ENCODE data around the gene ABCA13.

Gene ABCA13

GRCh38 chr7:48175019-48175418, 3.8 kb downstream of the ABCA13 start:
- H3K27ac ChIP-seq (ENCODE audit: low read length) = no peak overlapping the region
- no peak overlapping the region for H3K4me3 ChIP-seq (ENCODE audit: low read depth in 1 of 2, low read length in 2 of 2)
- H3K4me1 ChIP-seq (ENCODE audit: control insufficient read depth in 1 of 2, insufficient read depth in 2 of 2, low read length in 2 of 2) = no peaks in the 10 kb centered on the region
- H3K27me3 ChIP-seq (ENCODE audit: low read depth, low read length) = no peaks in the 10 kb centered on the region
- H3K36me3 ChIP-seq (ENCODE audit: control insufficient read depth in 1 of 2, insufficient read depth in 2 of 2, low read length in 2 of 2) = no peaks in the 10 kb centered on the region
- no peaks in the 10 kb centered on the region for H3K9me3 ChIP-seq (ENCODE audit: control insufficient read depth in 1 of 2, low read length in 2 of 2)

DNA sequence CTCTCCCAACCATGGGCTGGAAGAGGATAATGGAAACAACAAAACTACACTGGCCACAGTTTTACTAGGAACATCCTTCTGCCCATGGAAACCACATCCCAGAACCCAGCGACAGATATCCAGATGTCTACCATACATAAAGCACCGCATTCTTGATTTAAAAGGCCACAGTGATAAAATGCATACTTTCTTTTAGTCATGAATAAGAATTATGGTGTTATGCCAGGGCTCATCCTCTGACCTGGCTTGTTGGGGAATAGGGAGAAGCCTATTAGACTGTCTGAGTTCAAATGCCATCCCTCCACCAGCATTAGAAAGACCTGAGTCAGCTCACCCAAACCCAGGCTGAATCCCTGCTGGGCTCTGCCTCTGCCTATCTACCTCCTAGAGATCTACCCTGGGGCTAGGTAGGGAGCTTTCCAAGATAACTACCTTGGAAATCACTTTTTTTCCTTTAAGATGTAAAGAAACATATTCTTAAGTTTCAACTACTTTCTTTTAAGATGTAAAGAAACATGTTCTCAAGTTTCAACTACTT, 5.2 kb downstream of the ABCA13 start:
- Histone ChIP-seq H3K27ac (ENCODE audit: low read length) (no peak overlapping the region), H3K36me3 (ENCODE audit: control insufficient read depth in 1 of 2, insufficient read depth in 2 of 2, low read length in 2 of 2) (no peaks in the 10 kb centered on the region), H3K9me3 (ENCODE audit: control insufficient read depth in 1 of 2, low read length in 2 of 2) (no peaks in the 10 kb centered on the region), H3K4me1 (ENCODE audit: control insufficient read depth in 1 of 2, insufficient read depth in 2 of 2, low read length in 2 of 2) (no peaks in the 10 kb centered on the region), H3K4me3 (ENCODE audit: low read depth in 1 of 2, low read length in 2 of 2) (no peak overlapping the region), H3K27me3 (ENCODE audit: low read depth, low read length) (no peaks in the 10 kb centered on the region)

DNA sequence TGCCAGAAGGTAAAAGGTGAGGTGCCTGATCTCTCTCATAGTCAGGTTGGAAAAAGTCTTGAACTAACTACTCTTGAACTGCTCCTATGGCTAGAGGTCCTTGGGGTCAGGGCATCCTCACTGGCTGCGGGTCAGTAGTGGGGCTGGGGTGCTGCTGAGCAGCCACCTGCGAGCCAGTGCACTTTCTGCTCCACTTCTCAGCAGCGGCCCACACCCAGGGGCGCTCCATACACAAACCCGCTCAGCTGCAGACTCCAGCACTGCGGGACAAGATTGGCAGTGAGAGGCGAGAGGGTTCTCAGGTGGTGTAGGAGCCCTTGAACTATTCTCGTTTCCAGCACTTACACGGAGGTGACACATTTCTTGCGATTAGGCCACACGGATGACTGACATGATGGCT, 6.0 kb downstream of the ABCA13 start:
- Histone ChIP-seq H3K9me3 (ENCODE audit: control insufficient read depth in 1 of 2, low read length in 2 of 2) (no peaks in the 10 kb centered on the region), H3K27me3 (ENCODE audit: low read depth, low read length) (no peaks in the 10 kb centered on the region), H3K4me1 (ENCODE audit: control insufficient read depth in 1 of 2, insufficient read depth in 2 of 2, low read length in 2 of 2) (no peaks in the 10 kb centered on the region), H3K36me3 (ENCODE audit: control insufficient read depth in 1 of 2, insufficient read depth in 2 of 2, low read length in 2 of 2) (peaks cover 0 to 1% of the 10 kb centered on the region in 2 donors), H3K4me3 (ENCODE audit: low read depth in 1 of 2, low read length in 2 of 2) (no peak overlapping the region), H3K27ac (ENCODE audit: low read length) (no peak overlapping the region)

GRCh38 chr7:48179496-48180030, 8.3 kb downstream of the ABCA13 start:
- Histone ChIP-seq H3K9me3 (ENCODE audit: control insufficient read depth in 1 of 2, low read length in 2 of 2) (no peaks in the 10 kb centered on the region), H3K36me3 (ENCODE audit: control insufficient read depth in 1 of 2, insufficient read depth in 2 of 2, low read length in 2 of 2) (peaks cover 0 to 6% of the 10 kb centered on the region in 2 donors), H3K27me3 (ENCODE audit: low read depth, low read length) (no peaks in the 10 kb centered on the region), H3K4me3 (ENCODE audit: low read depth in 1 of 2, low read length in 2 of 2) (no peak overlapping the region), H3K4me1 (ENCODE audit: control insufficient read depth in 1 of 2, insufficient read depth in 2 of 2, low read length in 2 of 2) (no peaks in the 10 kb centered on the region), H3K27ac (ENCODE audit: low read length) (no peak overlapping the region)

DNA sequence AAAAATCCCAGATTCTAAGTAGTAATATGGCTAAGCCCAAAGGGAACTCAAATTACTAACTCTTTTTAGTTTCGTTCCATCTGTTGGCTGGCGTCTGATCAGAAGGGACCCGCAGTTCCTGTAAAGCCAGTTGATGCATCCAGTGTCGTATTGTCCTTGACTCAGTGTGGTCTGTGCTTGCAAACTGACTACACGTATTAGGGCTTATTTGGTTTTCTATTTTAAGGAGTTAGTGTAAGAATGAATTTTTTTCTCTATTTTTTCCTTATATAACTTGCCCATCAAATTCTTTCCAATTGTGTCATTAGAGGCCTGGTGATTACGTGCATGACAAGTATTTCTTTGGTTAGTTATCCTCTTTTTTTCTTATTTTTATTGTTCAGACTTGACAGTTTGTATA, 9.7 kb downstream of the ABCA13 start:
- H3K9me3 ChIP-seq (ENCODE audit: control insufficient read depth in 1 of 2, low read length in 2 of 2) = no peaks in the 10 kb centered on the region
- H3K27ac ChIP-seq (ENCODE audit: low read length) = no peak overlapping the region
- no peaks in the 10 kb centered on the region for H3K4me1 ChIP-seq (ENCODE audit: control insufficient read depth in 1 of 2, insufficient read depth in 2 of 2, low read length in 2 of 2)
- no peak overlapping the region for H3K4me3 ChIP-seq (ENCODE audit: low read depth in 1 of 2, low read length in 2 of 2)
- no peaks in the 10 kb centered on the region for H3K27me3 ChIP-seq (ENCODE audit: low read depth, low read length)
- H3K36me3 ChIP-seq (ENCODE audit: control insufficient read depth in 1 of 2, insufficient read depth in 2 of 2, low read length in 2 of 2) = peaks cover 0 to 6% of the 10 kb centered on the region in 2 donors

DNA sequence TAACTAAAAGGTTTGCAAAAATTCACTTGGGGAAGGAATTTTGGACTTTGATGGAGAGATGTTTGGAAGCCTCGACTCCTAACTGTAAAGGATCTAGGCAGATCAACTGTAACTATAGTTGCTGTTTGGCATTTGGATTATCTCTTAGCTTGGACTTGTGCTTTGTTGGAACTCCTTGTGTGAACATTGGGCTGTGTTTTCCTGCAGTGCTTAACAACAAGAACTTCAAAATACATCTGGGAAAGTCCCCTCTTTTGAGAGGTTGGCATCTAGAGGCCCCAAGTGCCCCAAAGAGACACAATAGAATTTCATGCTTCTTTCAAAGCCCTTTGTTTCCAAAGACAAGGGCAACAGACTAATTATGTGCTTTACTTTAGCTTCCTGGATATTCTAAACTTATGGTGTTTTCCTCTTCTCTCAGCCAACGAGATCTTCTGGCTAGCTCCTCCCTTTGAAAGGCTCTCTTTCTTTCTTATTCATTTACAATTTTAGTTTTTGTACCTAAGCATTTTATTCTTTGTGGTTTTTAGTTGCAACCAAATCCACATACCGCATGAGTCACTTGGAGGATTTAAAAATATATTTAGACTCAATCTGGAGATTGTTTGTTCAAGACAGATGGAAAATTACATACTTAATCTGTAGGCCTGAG, 11.6 kb downstream of the ABCA13 start:
- no peaks in the 10 kb centered on the region for H3K27me3 ChIP-seq (ENCODE audit: low read depth, low read length)
- H3K9me3 ChIP-seq (ENCODE audit: control insufficient read depth in 1 of 2, low read length in 2 of 2) = no peaks in the 10 kb centered on the region
- peaks cover 0 to 6% of the 10 kb centered on the region in 2 donors for H3K36me3 ChIP-seq (ENCODE audit: control insufficient read depth in 1 of 2, insufficient read depth in 2 of 2, low read length in 2 of 2)
- no peak overlapping the region for H3K4me3 ChIP-seq (ENCODE audit: low read depth in 1 of 2, low read length in 2 of 2)
- H3K27ac ChIP-seq (ENCODE audit: low read length) = no peak overlapping the region
- H3K4me1 ChIP-seq (ENCODE audit: control insufficient read depth in 1 of 2, insufficient read depth in 2 of 2, low read length in 2 of 2) = no peaks in the 10 kb centered on the region

- Histone ChIP-seq H3K4me3 (ENCODE audit: low read depth in 1 of 2, low read length in 2 of 2) (no peak overlapping the region), H3K4me1 (ENCODE audit: control insufficient read depth in 1 of 2, insufficient read depth in 2 of 2, low read length in 2 of 2) (no peaks in the 10 kb centered on the region), H3K27me3 (ENCODE audit: low read depth, low read length) (no peaks in the 10 kb centered on the region), H3K9me3 (ENCODE audit: control insufficient read depth in 1 of 2, low read length in 2 of 2) (no peaks in the 10 kb centered on the region), H3K36me3 (ENCODE audit: control insufficient read depth in 1 of 2, insufficient read depth in 2 of 2, low read length in 2 of 2) (peaks cover 0 to 6% of the 10 kb centered on the region in 2 donors), H3K27ac (ENCODE audit: low read length) (no peak overlapping the region)
Measured at GRCh38 chr7:48183370-48183743, 12.1 kb downstream of the ABCA13 start.

- Histone ChIP-seq H3K36me3 (ENCODE audit: control insufficient read depth in 1 of 2, insufficient read depth in 2 of 2, low read length in 2 of 2) (peaks cover 0 to 6% of the 10 kb centered on the region in 2 donors), H3K4me3 (ENCODE audit: low read depth in 1 of 2, low read length in 2 of 2) (no peak overlapping the region), H3K4me1 (ENCODE audit: control insufficient read depth in 1 of 2, insufficient read depth in 2 of 2, low read length in 2 of 2) (no peaks in the 10 kb centered on the region), H3K27ac (ENCODE audit: low read length) (no peak overlapping the region), H3K9me3 (ENCODE audit: control insufficient read depth in 1 of 2, low read length in 2 of 2) (peaks cover 0 to 4% of the 10 kb centered on the region in 2 donors), H3K27me3 (ENCODE audit: low read depth, low read length) (no peaks in the 10 kb centered on the region)
Measured at GRCh38 chr7:48183965-48184364, 12.7 kb downstream of the ABCA13 start.

DNA sequence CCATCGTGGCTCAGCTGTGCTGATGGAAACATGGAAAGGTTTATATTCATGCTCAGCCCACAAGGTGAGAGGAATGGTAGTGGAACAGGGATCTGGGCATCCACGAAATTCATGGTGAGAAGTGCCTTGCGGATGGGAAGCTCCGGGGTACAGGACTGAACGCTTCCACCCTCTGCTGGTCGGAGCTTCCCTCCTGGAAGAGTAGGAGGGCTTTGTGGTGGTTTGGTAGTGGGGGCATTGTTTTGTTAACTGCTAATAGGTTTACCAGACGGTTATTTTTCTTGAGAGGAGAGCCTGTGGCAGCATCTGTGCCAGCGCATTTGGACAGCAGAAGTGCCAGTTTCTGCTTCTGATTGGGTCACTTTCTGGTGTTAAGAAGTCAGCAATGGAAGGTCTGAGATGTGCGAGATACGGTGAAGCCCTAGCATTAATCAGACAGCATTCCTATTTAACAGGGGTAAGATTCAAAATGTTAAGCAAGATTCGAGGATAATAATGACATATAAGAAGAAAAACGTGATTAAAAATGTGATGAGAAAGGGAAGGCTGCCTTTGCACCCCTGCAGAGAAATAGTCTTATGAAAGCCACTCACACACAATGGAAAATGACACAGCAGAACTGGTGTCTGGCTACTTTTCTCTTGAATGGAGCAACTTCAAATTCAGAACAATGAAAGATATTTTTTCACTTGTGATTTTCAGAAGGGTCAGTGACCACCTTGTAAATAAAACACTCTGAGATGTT, 17.7 kb downstream of the ABCA13 start:
- H3K4me3 ChIP-seq (ENCODE audit: low read depth in 1 of 2, low read length in 2 of 2) = no peak overlapping the region
- H3K27me3 ChIP-seq (ENCODE audit: low read depth, low read length) = no peaks in the 10 kb centered on the region
- no peaks in the 10 kb centered on the region for H3K36me3 ChIP-seq (ENCODE audit: control insufficient read depth in 1 of 2, insufficient read depth in 2 of 2, low read length in 2 of 2)
- peaks cover 0 to 4% of the 10 kb centered on the region in 2 donors for H3K9me3 ChIP-seq (ENCODE audit: control insufficient read depth in 1 of 2, low read length in 2 of 2)
- no peak overlapping the region for H3K27ac ChIP-seq (ENCODE audit: low read length)
- H3K4me1 ChIP-seq (ENCODE audit: control insufficient read depth in 1 of 2, insufficient read depth in 2 of 2, low read length in 2 of 2) = no peaks in the 10 kb centered on the region

DNA sequence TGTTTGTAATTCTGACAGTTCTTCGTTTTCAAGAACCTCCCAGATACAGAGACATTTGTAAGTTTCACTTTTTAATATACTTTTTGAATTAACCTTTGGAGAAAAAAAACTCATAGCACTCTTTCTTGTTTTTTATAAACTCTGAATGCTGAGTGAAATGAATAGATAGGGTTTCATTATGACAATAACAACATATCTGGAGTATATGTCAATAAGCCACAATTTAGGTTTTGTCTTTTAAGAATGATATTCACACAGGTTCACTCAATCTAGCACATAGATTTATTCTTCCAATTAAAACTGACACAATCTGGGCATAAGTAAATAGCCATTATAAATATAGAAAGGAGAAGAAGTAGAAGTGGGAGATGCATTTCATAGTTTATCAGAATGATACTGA, 21.7 kb downstream of the ABCA13 start:
- Histone ChIP-seq H3K4me3 (ENCODE audit: low read depth in 1 of 2, low read length in 2 of 2) (no peak overlapping the region), H3K27me3 (ENCODE audit: low read depth, low read length) (no peaks in the 10 kb centered on the region), H3K27ac (ENCODE audit: low read length) (no peak overlapping the region), H3K9me3 (ENCODE audit: control insufficient read depth in 1 of 2, low read length in 2 of 2) (peaks cover 0 to 4% of the 10 kb centered on the region in 2 donors), H3K4me1 (ENCODE audit: control insufficient read depth in 1 of 2, insufficient read depth in 2 of 2, low read length in 2 of 2) (no peaks in the 10 kb centered on the region), H3K36me3 (ENCODE audit: control insufficient read depth in 1 of 2, insufficient read depth in 2 of 2, low read length in 2 of 2) (no peaks in the 10 kb centered on the region)

DNA sequence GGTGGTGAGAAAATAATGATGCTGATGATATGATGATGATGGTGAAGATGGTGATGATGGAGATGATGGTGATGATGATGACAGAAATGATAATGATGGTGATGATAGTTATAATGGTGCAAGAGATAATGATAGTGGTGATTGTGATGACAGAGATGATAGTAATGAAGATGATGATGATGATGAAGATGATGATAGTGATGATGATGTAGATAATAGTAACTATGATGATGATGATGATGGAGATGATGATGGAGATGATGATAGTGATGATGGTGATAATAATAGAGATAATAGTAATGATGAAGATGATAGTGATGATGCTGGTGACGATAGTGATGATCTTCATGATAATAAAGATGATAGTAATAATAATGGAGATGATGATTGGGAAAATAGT, 22.2 kb downstream of the ABCA13 start:
- Histone ChIP-seq H3K27ac (ENCODE audit: low read length) (no peak overlapping the region), H3K4me1 (ENCODE audit: control insufficient read depth in 1 of 2, insufficient read depth in 2 of 2, low read length in 2 of 2) (no peaks in the 10 kb centered on the region), H3K36me3 (ENCODE audit: control insufficient read depth in 1 of 2, insufficient read depth in 2 of 2, low read length in 2 of 2) (no peaks in the 10 kb centered on the region), H3K4me3 (ENCODE audit: low read depth in 1 of 2, low read length in 2 of 2) (no peak overlapping the region), H3K9me3 (ENCODE audit: control insufficient read depth in 1 of 2, low read length in 2 of 2) (peaks cover 0 to 4% of the 10 kb centered on the region in 2 donors), H3K27me3 (ENCODE audit: low read depth, low read length) (no peaks in the 10 kb centered on the region)
